Kidney tubule cell (primary cell): Measurements from ENCODE around the gene TBC1D22B.
"Not testable (repeated sequence)": the region's sequence is repeated elsewhere in the genome, so short reads cannot be mapped to it uniquely, and the experiment has no call there.

Source experiments
- DNase-seq: peaks from one replicate; pipeline ENCODE4 v3.0.0-alpha.2; 2018; ENCODE audit warnings: low spot score

Gene TBC1D22B

DNA sequence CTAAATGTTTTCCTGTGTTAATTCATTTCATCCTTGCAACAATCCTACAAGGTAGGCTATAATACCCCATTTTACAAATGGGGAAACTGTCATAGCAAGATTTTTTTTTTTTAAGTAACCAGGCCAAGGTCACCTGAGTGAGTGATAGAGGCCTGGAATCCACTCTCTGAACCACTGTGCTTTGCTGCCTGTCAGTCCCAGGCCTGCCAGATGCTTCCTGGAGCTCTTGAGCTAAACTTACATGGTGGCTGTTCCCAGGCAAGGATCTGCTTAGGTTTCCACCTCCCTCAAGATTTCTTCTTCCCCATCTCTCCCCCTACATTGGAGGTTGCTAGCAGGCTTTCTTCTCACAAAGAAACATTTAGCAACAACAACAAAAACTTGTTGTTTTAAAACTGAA, 63.5 kb downstream of the TBC1D22B start:
- DNase-seq: no peak

DNA sequence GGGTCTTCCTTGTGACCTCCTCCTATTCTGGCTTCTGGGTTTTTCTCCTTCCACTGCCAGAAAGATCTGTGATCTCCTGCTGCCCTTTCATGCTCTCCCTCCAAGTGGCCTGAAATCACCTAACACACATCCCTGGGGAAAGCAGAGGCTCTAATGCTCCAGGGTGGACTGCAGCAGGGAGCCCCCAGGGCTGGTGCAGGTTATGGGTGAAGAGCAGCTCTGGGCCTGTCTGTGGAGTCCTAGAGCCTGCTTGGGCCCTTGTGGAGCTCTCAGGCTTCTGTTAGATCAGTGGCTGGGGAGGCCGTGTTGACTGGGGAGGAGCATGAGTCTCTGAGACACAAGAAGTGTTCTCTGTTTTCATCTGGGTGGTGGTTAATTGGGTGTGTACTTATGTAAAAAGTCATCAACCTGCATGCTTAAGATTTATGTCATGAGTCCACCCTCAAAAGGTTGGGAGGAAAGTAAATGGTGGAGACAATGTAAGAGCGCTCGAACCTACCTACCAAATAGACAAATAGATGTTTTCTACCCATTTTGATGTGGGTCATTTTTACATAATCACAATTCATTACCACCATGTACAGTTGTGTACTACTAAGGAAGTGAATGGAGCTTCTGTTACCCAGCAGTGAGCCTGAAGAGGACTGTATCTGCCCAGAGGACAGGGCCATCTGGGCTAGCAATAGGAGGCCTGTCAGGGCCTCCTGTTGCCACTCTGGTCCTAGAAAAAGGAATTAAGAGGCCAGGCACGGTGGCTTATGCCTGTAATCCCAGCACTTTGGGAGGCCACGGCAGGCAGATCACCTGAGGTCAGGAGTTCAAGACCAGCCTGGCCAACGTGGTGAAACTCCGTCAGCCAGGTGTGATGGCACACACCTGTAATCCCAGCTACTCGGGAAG, 64.2 kb downstream of the TBC1D22B start:
- no peak for DNase-seq

DNA sequence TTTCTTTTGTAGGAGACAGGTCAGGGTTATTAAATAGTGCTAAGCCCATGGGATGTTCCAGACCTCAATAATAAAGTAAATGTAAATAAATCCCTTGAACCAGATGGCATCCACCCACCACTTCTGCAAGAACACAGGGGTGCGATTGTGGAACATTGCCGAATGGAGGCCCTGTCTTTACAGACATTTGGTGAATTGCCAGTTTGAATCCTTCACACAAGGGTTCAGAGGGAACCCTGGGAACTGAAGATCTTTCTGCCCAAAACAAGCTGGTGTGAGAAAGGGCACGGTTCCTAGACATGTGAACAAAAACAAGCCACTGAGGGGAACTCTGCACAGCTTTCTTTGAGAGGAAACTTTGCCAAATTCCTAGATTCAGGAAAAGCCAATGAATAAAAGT, 66.0 kb downstream of the TBC1D22B start:
- DNase-seq: no peak

DNA sequence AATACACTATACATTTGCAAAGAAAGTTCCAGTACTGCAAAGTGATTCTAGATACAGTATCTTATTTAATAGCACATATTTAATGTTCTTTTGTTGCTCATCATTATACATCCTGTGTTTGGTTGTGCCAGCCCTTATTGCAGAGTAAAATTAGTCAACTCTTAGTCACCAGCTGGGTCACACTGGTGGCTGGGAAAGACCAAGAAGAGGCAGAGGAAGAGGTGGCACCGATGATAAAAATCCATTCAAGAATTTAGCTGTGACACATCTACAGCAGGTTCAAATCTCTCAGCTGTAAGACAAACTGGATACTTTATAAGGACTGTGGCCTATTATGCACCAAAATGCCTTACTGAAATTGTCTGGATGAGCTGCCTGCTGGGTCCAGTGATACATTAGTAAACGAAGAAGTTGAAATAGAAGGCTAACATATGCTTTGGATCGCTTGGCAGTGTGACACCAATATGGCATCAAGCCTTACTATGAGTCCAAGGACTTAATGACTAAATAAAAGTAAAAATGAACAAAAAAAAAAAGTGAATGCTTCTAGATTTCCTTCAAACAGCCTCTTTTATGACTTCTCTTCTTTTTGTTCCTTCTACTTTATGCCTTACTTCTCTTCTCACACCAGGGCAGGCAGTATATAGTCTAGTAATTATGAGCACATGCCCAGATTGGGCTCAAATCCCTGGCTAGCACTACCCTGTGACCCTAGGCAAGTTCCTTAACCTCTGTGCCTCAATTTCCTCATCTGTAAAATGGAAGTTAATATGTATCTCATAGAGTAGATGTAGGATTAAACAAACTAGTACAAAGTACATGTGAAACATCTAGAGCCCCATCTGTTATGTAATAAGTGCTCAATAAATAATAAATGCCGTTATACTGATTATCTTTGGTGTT, 66.8 kb downstream of the TBC1D22B start:
- peak; percentile 84 for DNase-seq

DNA sequence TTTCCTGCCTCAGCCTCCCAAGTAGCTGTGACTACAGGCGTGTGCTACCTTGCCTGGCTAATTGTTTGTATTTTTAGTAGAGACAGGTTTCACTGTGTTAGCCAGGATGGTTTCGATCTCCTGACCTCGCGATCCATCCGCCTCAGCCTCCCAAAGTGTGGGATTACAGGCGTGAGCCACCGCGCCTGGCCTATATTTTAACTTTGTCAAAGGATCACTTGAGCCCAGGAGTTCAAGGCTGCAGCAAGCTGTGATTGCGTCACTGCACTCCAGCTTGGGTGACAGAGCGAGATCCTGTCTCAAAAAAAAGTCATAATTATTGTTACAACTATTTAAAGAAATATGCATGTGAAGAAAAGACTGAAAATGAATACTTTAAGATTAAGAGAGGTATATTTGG, 72.8 kb downstream of the TBC1D22B start:
- not testable (repeated sequence) for DNase-seq

DNA sequence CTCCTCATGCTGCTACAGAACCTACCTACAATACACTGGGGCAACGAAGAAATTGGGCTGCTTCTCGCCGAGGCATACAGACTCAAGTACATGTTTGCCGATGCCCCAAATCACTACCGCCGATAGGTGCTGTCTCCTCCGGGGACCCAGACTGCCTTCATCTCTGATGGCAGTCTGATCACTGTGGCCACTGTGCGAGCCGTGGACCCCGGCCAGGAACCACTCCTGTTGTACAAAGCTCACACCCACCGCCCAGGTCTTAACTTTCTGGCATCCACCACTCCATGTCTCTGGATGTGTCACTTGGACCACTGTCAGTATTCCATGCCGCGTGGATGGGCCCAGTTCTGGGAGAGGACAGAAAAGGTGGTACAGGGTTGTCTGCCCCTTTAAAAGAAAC, 73.5 kb downstream of the TBC1D22B start:
- no peak for DNase-seq

DNA sequence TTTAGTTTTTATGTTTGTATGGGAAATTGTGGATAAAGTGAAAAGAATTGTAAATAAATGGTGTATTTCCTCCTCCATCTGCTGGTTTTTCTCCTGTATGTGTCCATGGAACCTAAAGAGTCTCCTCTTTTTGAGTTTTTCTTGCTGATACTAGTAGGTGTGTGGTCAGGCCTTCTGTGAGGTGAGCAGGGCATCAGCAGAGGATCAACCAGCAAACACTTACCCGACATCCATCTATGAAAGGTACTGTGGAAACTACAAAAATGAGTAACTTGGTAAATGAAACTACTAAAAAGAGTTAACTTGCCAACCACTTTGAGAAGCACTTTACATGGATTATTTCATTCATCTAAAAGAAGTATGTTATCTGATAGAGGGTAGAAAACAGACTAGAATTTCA, 75.3 kb downstream of the TBC1D22B start:
- DNase-seq: no peak

DNA sequence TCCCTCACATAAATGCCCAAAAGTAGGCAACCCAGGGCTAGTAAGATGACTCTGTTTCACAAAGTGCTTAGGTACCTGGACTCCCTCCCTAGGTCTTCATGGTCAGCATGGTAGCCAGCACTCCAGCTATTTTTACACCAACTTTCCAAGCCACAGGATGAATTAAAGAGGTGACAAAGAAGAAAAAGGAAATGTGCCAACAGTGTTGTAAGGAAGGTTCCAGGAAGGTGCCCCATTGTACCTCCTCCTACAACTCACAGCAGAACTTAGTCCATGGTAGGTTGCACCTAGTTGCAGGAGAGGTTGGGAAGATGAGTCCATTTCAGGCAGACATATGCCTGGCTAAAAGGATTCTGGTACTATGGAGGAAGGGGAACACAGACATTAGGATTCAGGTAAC, 76.5 kb downstream of the TBC1D22B start:
- DNase-seq: no peak

DNA sequence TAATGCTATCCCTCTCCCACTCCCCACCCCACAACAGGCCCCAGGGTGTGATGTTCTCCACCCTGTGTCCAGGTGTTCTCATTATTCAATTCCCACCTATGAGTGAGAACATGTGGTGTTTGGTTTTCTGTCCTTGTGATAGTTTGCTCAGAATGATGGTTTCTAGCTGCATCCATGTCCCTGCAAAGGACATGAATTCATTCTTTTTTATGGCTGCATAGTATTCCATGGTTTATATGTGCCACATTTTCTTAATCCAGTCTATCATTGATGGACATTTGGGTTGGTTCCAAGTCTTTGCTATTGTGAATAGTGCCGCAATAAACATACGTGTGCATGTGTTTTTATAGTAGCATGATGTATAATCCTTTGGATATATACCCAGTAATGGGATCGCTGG, 80.7 kb downstream of the TBC1D22B start:
- DNase-seq: not testable (repeated sequence)

DNA sequence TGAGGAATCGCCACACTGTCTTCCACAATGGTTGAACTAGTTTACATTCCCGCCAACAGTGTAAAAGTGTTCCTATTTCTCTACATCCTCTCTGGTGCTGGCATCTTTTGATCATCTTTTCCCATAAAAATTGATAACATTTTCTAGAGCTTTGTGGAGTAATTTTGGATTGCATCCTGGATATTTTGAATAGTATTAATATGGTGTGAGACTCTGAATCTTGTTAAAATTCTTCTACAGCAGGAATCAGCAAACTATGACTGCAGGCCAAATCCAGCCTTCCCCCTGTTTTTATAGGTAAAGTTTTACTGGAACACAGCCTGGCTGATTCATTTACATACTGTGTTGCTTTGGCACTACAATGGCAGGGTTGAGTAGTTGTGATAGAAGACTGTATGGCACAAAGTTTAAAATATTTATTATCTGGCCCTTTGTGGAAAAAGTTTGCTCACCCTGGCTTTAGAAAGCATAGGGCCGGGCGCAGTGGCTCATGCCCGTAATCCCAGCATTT, 81.2 kb downstream of the TBC1D22B start:
- DNase-seq: no peak

DNA sequence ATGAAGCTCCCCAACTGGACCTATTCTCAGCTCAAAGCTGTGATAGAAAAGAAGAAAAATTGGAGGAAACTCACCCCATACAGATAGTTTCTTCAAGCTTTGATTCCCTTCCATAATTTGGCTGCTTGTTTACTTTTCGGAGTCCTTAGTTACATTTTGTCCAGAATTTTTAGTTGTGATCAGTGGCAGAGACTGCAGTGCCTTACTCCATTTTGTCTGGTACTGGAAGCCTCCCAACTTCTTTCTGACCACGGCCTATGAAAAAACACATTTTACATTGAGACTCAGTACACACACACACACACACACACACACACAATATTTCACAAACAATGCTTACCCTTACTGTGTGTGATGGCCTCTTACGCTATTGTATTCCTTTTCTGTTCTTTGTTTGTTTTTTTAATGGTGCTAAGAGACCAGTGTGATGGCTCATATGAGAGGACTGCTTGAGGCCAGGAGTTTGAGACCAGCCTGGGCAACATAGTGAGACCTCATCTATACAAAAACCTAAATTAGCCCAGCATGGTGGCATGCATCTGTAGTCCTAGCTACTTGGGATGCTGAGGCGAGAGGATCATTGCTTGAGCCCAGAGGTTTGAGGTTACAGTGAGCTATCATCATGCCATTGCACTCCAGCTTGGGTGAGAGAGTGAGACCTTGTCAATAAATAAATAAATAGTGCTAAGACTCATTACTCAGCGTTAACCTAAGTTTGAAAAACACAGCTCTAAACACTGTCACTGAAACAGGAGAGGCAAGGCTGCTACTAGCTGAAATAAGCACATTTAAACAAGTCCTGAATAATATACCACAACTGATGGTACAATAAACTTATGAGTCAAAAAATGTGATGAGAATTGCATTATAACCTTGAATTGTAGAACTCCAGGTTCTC, 82.4 kb downstream of the TBC1D22B start:
- DNase-seq: no peak

DNA sequence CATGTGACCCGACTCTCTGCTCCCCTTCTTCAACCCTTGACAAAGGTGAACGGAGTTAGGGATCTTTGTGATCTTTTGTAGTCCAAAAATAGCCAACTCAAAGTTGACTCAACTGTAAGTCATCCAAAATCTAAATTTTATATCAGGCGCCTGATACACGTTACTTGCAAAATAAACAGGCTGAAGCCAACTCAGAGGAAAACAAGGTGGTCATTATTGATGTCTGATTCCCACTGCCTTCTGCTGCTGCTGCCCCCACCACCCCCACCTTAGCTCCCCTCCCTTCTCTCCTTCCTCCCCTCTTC, 83.0 kb downstream of the TBC1D22B start:
- no peak for DNase-seq

DNA sequence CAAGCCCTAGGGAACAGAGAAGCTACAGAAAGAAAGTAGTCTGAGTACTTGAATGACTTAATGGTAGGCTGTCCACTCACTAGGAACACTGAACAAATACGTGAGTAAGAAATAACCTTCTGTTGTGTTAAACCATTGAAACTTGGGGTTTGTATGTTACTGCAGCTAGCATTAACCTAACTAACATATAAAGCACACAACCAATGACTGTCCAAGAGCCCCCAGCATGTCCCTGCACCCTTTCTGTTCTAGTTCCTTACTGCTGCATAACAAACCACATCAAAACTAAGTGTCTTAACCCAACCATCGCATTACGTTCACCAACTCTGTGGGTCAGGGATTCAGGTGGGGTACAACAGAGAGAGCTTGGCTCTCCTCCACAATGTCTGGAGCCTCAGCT, 85.7 kb downstream of the TBC1D22B start:
- DNase-seq: no peak

DNA sequence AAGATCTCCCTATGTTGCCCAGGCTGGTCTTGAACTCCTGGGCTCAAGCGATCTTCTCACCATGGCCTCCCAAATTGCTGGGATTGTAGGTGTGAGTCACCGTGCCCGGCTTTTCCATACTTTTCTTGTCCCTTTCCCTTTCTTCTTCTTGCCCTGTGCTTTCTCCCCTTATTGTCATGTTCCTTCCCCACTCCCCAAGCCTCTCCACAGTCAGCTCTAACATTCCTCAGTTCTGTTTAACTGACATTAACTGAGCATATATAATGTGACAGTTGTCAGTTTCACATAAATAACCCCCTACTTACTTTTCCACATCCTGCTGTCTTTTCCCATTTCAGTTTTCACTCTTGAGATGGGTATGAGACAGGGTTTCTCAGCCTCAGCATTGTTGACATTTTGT, 86.7 kb downstream of the TBC1D22B start:
- DNase-seq: no peak

DNA sequence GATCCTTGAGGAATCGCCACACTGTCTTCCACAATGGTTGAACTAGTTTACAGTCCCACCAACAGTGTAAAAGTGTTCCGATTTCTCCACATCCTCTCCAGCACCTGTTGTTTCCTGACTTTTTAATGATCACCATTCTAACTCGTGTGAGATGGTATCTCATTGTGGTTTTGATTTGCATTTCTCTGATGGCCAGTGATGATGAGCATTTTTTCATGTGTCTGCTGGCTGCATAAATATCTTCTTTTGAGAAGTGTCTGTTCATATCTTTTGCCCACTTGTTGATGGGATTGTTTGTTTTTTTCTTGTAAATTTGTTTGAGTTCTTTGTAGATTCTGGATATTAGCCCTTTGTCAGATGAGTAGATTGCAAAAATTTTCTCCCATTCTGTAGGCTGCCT, 88.2 kb downstream of the TBC1D22B start:
- DNase-seq: not testable (repeated sequence)

DNA sequence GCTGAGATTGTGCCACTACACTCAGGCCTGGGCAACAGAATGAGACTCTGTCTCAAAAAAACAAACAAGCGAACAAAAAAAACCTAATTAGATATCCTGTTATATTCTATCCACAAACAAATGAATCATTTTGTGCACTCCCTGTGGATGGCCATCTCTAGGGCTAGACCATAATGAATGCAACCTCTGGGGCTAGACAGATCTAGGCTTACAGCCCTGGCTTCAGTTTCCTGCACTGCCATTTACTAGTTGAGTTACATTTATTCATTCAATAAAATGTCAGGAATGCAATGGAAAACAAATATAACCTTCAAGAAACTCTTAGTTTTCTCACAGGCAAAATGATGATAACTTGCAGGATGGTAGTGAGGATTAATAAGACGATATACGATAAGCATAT, 89.6 kb downstream of the TBC1D22B start:
- no peak for DNase-seq

DNA sequence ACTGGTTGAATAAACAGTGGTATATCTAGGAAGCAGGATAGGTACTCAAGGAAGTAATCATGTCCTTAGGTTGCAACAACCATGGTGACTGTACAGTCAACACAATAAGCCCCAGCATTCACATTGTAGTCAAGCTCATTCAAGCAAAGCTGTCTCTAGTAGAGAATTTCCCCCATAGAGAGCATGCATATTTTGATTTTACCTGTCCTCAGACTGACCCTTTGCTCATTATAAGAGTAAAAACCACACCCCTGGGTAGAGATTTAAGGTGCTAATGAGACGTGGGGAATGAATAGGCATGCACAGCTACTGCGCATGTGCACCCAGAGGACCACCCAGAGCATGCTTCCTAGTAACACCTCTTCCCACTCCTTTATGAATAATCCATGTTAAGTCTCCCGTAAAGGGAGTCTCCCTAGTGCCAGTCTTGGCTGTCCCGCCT, 90.1 kb downstream of the TBC1D22B start:
- DNase-seq: peak; percentile 81

DNA sequence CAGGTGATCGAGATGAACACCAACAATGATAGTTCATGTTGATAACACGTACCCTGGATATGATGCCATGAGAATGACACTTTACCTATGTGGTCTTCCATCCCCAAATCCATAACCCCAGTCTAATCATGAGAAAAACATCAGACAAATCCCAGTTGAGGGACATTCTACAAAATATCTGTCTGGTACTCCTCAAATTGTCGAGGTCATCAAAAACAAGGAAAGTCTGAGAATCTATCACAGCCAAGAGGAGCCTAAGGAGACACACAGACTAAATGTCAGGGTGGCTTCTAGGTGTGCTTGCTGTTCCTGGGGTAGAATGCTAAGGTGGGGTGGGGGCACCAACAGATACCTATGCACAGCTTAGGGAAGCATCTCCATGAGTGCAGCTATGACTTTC, 93.5 kb downstream of the TBC1D22B start:
- no peak for DNase-seq

DNA sequence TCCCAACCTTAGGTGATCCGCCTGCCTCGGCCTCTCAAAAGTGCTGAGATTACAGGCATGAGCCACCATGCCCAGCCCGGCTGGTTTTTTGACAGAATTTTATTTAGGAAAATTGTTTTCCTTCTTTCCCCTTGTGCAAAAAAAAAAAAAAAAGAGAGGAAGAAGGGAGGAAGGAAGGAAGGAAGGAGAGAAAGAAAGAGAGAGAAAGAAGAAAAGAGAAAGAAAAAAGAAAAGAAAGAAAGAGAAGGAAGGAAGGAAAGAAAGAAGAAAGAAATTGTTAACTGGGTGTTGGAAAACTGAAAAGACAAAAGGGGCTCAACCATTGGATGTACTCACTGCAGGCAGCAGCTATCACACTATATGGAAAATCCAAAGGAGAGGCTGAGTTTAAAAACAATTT, 94.8 kb downstream of the TBC1D22B start:
- no peak for DNase-seq

DNA sequence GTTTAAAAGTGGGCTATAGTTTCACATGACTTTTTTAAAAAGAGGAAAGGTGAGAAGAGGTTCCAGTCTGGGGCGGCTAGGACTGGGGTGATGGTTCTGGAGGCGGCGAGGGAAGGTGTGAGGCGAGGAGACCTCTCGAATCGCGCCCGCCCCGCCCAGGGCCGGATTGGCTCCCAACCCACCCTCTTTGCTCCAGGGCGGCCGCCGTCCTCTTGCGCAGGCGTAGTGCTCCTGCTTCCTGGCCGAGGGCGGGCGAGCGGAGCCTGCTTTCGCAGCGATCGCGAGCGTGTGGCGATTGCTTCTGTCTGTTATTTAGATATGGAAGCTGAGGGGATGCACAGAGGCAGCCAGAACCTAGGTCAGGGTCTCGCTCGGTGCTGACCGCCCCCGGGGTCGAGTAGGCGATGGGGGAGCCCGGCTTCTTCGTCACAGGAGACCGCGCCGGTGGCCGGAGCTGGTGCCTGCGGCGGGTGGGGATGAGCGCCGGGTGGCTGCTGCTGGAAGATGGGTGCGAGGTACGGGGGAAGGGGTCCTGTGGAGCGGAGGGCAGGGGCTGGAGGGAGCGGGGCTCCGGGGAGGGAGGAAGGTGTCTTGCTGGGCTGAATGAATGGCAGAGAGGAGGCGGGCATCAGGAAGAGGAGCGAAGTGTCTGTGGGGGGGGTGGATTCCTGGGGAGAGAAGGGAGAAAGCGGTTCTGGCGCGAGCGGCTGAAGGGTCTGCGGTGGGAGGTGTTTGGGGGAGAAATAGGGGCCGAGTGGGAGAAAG, 96.4 kb downstream of the TBC1D22B start, which contains the start of gene RNF8:
TSS of gene RNF8 (plus strand) at position 223 of the 765 bp plus-strand sequence. CDS start at position 405, 182 bp downstream.
- DNase-seq: peak; percentile 89
